Suprapubic skin (tissue), 4 donors: ENCODE measurements around the gene DCLK3. TPM values are rescaled to one million over a fixed set of nuclear protein-coding genes. Genes with fewer than 3 reads are reported as not detected.

Experiments used
- DNase-seq, 2 donors: peaks; one replicate each; pipeline ENCODE4 v3.0.0-alpha.2; 2019; ENCODE audit warnings: low spot score in 2 of 2
- H3K27ac ChIP-seq: fragments of 200-600 bp; sonication (generic); one replicate; pipeline ENCODE4 v1.5.1; 2019
- H3K27me3 ChIP-seq: fragments of 200-600 bp; sonication (generic); one replicate; pipeline ENCODE4 v1.5.1; 2019
- H3K36me3 ChIP-seq: fragments of 200-600 bp; sonication (generic); one replicate; pipeline ENCODE4 v1.5.1; 2019
- H3K4me1 ChIP-seq: fragments of 200-600 bp; sonication (generic); one replicate; pipeline ENCODE4 v1.5.1; 2019
- H3K4me3 ChIP-seq: fragments of 200-600 bp; sonication (generic); one replicate; pipeline ENCODE4 v1.5.1; 2019; ENCODE audit warnings: mild to moderate bottlenecking
- H3K9me3 ChIP-seq: fragments of 200-600 bp; sonication (generic); one replicate; pipeline ENCODE4 v1.5.1; 2019
- EP300 ChIP-seq: sonication (generic); formaldehyde crosslinking; IDR thresholded peaks from one replicate; pipeline ENCODE4 v1.6.1; 2017; ENCODE audit warnings: antibody characterized with exemption
- POLR2A ChIP-seq, 2 donors: fragments of 450-650 bp; IDR thresholded peaks; one replicate each; pipeline ENCODE4 v1.6.1; 2017; ENCODE audit warnings: antibody characterized with exemption in 2 of 2, mild to moderate bottlenecking in 2 of 2, moderate library complexity in 2 of 2
- POLR2AphosphoS5 ChIP-seq, 3 donors: sonication (generic); formaldehyde crosslinking; IDR thresholded peaks; one replicate each; pipeline ENCODE4 v1.6.1; 2017; ENCODE audit warnings: antibody characterized with exemption in 3 of 3
- WGBS: methylation state at CpG from one replicate; pipeline ENCODE4 v1.1.5; 2018; 5-methylcytosine and 5-hydroxymethylcytosine counted together
- total RNA-seq, 4 donors: library from RNA; depleted of rRNA; stranded (reverse); fragments of >200 nt; gene quantifications; one replicate each; pipeline ENCODE4 v1.1.0, GENCODE V29; 2016
- TF ChIP-seq, protein P1 (sequence below), 2 donors: fragments of 200-600 bp in 1 of 2; fragments of 450-650 bp in 1 of 2; sonication (generic) in 1 of 2; IDR thresholded peaks; one replicate each; pipeline ENCODE4 v1.5.1; 2016 to 2019; ENCODE audit warnings: antibody characterized with exemption in 2 of 2, mild to moderate bottlenecking in 1 of 2, moderate library complexity in 1 of 2

The DCLK3 gene
- total RNA-seq, 4 donors from 2014 or later, result 0.08 to 0.64 (median 0.08) TPM; not detected in 1

DNA sequence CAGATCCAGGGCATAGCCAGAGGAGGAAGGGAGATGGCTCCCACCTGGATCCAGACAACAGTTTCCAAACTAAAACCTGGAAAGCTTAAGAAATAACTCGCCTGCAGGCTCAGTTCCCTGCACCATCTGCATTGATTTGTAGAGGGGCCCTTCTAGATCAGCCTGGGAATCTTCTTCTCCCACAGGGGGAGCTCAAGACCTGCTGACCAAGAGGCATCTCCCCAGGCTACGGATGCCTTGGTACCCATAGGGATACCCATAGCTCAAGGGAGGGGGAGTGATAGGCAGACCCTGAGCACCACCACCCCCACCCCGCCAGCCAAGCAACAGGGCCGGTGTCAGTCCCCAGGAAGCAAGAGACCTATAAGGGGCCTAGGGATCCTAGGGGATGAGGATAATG, 28.0 kb upstream of the DCLK3 start:
- H3K27me3 ChIP-seq, result no peaks in the 10 kb centered on the region
- H3K4me1 ChIP-seq, result no peaks in the 10 kb centered on the region
- DNase-seq, result no peak
- 36% methylated on average over 2 of the region's 4 CpGs for WGBS
- H3K9me3 ChIP-seq, result no peaks in the 10 kb centered on the region
- TF ChIP-seq EP300 (no peak), POLR2A (IDR thresholded peaks at IDR 0.05) (no peak), POLR2AphosphoS5 (IDR thresholded peaks at IDR 0.05) (no peak)
- TF ChIP-seq, protein P1, sequence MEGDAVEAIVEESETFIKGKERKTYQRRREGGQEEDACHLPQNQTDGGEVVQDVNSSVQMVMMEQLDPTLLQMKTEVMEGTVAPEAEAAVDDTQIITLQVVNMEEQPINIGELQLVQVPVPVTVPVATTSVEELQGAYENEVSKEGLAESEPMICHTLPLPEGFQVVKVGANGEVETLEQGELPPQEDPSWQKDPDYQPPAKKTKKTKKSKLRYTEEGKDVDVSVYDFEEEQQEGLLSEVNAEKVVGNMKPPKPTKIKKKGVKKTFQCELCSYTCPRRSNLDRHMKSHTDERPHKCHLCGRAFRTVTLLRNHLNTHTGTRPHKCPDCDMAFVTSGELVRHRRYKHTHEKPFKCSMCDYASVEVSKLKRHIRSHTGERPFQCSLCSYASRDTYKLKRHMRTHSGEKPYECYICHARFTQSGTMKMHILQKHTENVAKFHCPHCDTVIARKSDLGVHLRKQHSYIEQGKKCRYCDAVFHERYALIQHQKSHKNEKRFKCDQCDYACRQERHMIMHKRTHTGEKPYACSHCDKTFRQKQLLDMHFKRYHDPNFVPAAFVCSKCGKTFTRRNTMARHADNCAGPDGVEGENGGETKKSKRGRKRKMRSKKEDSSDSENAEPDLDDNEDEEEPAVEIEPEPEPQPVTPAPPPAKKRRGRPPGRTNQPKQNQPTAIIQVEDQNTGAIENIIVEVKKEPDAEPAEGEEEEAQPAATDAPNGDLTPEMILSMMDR (IDR thresholded peaks at IDR 0.05), result no peak
- H3K27ac ChIP-seq, result no peak overlapping the region
- no peaks in the 10 kb centered on the region for H3K36me3 ChIP-seq
- no peak overlapping the region for H3K4me3 ChIP-seq

DNA sequence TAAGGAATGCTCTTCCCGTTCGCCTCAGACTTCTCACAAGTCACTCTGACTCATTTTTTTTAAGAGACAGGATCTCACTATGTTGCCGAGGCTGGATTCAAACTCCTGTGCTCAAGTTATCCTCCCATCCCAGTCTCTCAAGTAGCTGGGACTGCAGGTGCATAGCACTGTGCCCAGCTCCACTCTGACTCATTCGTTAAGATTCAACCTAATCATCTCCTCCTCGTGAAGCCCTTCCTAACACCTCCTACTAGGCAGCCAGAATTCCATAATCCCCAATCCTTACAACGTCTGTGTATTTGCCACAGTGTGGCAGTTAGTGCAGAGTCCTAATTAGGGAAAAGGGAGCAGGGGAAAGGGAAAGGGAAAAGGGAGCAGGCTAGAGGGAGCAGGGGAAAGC, 26.4 kb upstream of the DCLK3 start:
- no peak overlapping the region for H3K4me3 ChIP-seq
- H3K4me1 ChIP-seq, result no peaks in the 10 kb centered on the region
- no peaks in the 10 kb centered on the region for H3K36me3 ChIP-seq
- TF ChIP-seq POLR2A (IDR thresholded peaks at IDR 0.05) (no peak), POLR2AphosphoS5 (IDR thresholded peaks at IDR 0.05) (no peak), EP300 (no peak)
- TF ChIP-seq, protein P1 (IDR thresholded peaks at IDR 0.05), result no peak
- no peaks in the 10 kb centered on the region for H3K9me3 ChIP-seq
- 74% methylated on average over 5 of the region's 6 CpGs for WGBS
- no peaks in the 10 kb centered on the region for H3K27me3 ChIP-seq
- DNase-seq, result no peak
- H3K27ac ChIP-seq, result no peak overlapping the region

DNA sequence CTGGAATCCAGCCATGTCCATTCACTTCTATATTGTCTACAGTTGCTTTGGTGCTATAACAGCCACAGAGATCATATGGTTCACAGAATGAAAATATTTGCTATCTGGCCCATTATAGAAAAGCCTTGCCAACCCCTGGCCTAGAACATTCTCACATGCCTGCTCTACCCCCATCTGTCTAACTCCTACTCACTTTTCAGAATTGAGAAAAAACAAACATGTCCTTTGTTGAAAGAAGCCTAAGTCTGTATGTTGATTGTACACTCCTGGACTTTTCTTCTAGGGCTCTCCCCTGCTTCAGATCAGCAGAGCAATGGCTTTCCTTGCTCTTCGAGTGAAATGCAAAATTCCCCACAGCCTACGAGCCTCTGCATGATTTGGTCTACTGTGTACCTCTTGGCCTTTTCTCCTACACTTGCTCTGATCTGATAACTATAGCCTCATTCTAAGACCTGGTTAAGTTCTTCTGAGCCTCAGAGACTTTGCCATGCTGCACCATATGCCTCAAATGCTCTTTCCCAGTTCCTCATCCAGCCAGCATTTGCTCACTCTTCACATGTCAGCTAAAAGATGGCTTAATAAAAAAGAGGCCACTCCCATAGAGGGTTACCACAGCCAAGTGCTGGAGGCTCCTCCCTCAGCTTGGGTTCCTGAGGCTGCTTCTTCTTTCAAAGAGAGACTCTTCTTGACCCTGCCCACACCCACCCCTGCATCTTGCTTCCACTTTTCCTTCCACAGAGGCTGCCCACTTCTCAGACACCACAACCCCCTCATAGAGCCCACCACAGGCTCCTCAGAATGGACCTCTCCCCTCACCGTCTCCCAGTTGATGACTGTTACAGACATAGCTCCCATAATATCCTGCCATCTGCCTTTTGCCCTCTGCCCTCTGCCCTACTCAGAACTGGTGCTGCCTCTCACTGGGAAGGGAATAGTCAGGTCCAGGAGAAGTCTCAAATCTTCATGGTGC, 22.9 kb upstream of the DCLK3 start:
- WGBS, result 67% methylated on average over 3 of the region's 3 CpGs
- Histone ChIP-seq H3K4me3 (no peak overlapping the region), H3K27me3 (no peaks in the 10 kb centered on the region), H3K36me3 (no peaks in the 10 kb centered on the region), H3K4me1 (no peaks in the 10 kb centered on the region), H3K27ac (no peak overlapping the region), H3K9me3 (no peaks in the 10 kb centered on the region)
- DNase-seq, result no peak
- TF ChIP-seq POLR2A (IDR thresholded peaks at IDR 0.05) (no peak), EP300 (no peak), POLR2AphosphoS5 (IDR thresholded peaks at IDR 0.05) (no peak)
- TF ChIP-seq, protein P1 (IDR thresholded peaks at IDR 0.05), result no peak

DNA sequence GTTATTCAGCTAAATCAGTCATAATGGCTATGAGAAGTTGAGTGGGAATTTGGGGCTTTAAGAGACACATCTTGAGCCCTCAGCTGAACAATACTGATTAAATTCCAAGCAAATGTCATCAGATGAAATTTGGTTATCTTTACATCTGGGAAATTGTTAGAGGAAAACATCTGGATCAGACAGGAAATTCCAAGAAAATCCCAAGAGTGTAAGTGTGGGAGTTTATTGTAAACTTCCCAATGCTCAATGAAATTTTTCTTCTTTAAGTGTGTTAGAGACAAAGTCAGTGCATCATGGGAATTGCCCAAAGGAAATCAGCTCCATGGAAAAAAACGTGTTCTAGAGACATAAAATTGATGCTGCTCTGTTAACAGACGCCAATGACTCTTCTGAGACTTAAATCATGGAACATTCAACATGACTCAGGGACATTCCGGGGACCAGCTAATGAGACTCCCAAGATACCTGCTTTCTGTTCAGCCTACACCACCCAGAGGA, 19.8 kb upstream of the DCLK3 start:
- Histone ChIP-seq H3K36me3 (no peaks in the 10 kb centered on the region), H3K4me1 (no peaks in the 10 kb centered on the region), H3K27ac (no peak overlapping the region), H3K9me3 (no peaks in the 10 kb centered on the region), H3K4me3 (no peak overlapping the region), H3K27me3 (no peaks in the 10 kb centered on the region)
- no peak for DNase-seq
- TF ChIP-seq EP300, result no peak
- 24% methylated on average over 3 of the region's 3 CpGs for WGBS

DNA sequence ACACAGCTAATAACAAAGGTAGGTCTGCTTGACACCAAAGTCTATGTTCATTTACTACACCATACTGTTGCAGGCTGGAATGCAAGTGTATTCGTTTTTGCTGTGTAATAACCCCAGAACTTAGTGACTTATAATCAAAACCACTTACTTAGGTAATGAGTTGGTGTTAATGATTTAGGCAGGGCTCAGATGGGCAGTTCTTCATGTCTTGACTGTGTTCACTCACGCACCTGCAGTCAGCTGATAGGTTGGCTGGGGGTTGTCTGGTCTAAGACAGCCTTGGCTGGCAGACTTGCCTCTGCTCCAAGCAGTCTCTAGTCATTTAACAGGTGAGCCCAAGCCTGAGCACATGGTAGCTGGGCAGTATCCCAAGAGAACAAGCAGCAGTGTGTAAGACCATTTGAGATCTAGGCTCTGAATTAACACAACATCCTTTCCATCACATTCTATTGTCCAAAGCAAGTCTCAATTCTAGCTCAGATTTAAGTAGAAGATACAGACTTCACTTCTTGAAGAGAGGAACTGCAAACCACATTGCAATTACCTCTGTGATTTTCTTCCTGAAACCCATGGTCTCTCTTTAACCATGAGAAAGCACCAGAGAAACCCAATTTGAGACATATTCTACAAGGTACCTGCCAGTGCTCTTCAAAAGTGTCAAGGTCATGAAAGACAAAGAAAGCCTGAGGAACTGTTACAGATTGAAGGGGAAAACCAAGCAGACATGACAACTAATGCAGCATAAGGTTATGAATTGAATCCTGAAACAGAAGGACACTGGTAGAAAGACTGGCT, 13.3 kb upstream of the DCLK3 start:
- WGBS, result 72% methylated on average over 2 of the region's 2 CpGs

More for the DNA sequence above, 13.3 kb upstream of the DCLK3 start:
- H3K4me1 ChIP-seq, result no peaks in the 10 kb centered on the region
- H3K27me3 ChIP-seq, result no peaks in the 10 kb centered on the region
- TF ChIP-seq POLR2A (IDR thresholded peaks at IDR 0.05) (no peak), POLR2AphosphoS5 (IDR thresholded peaks at IDR 0.05) (no peak), EP300 (no peak)
- TF ChIP-seq, protein P1 (IDR thresholded peaks at IDR 0.05), result no peak
- H3K36me3 ChIP-seq, result no peaks in the 10 kb centered on the region
- no peaks in the 10 kb centered on the region for H3K9me3 ChIP-seq
- H3K27ac ChIP-seq, result no peak overlapping the region
- H3K4me3 ChIP-seq, result no peak overlapping the region
- DNase-seq, result no peak
